ENCODE data around the gene NBDY. TPM values are rescaled to one million over a fixed set of nuclear protein-coding genes. Genes with fewer than 3 reads are reported as not detected.

Gene NBDY
- total RNA-seq, 2 donors from 2014 or later, result 64.2 to 83.5 TPM

- WGBS, 2 experiments (ENCODE audit: insufficient coverage in 1 of 2, insufficient read length in 1 of 2), result 94 to 100% methylated on average over 3 of the region's 3 CpGs
- H3K4me1 ChIP-seq (ENCODE audit: control insufficient read depth, insufficient read depth, low read length), result no peaks in the 10 kb centered on the region
- H3K27ac Mint-ChIP-seq, result no peak overlapping the region
Observed at GRCh38 chrX:56791456-56791855, 62.4 kb downstream of the NBDY start.

GRCh38 chrX:56792270-56793111 lies 63.4 kb downstream of the NBDY start:
- no peak for TF ChIP-seq CTCF (conservative IDR thresholded peaks at IDR 0.05)
- H3K36me3 Mint-ChIP-seq (ENCODE audit: low read depth), result peaks cover 12% of the 10 kb centered on the region
- Histone ChIP-seq H3K27ac (ENCODE audit: low read depth, low read length) (no peak overlapping the region), H3K4me1 (ENCODE audit: control insufficient read depth, insufficient read depth, low read length) (no peaks in the 10 kb centered on the region), H3K36me3 (ENCODE audit: control insufficient read depth, insufficient read depth, low read length) (no peaks in the 10 kb centered on the region), H3K9ac (ENCODE audit: extremely low read depth, low read length, poor library complexity, severe bottlenecking) (no peak overlapping the region), H3K9me3 (ENCODE audit: control insufficient read depth, low read length) (no peaks in the 10 kb centered on the region), H3K4me3 (ENCODE audit: low read length) (no peak overlapping the region), H3K27me3 (ENCODE audit: control insufficient read depth, insufficient read depth, low read length, poor library complexity, severe bottlenecking) (no peaks in the 10 kb centered on the region)
- peaks cover 85% of the 10 kb centered on the region for H3K9me3 Mint-ChIP-seq
- 94 to 100% methylated on average over 2 to 8 of the region's 8 CpGs for WGBS, 2 experiments (ENCODE audit: insufficient coverage in 1 of 2, insufficient read length in 1 of 2)
- peak; percentile 13 for DNase-seq
- no peaks in the 10 kb centered on the region for H3K27me3 Mint-ChIP-seq (ENCODE audit: insufficient read depth)
- peaks cover under 1% of the 10 kb centered on the region for H3K4me1 Mint-ChIP-seq
- no peak overlapping the region for H3K27ac Mint-ChIP-seq
- H3K4me3 Mint-ChIP-seq, result no peak overlapping the region

More at GRCh38 chrX:56791456-56791855, 62.4 kb downstream of the NBDY start:
- TF ChIP-seq CTCF (conservative IDR thresholded peaks at IDR 0.05), result no peak
- H3K27me3 ChIP-seq (ENCODE audit: control insufficient read depth, insufficient read depth, low read length, poor library complexity, severe bottlenecking), result no peaks in the 10 kb centered on the region
- H3K9ac ChIP-seq (ENCODE audit: extremely low read depth, low read length, poor library complexity, severe bottlenecking), result no peak overlapping the region
- Mint-ChIP-seq H3K4me3 (no peak overlapping the region), H3K9me3 (peaks cover 83% of the 10 kb centered on the region), H3K36me3 (ENCODE audit: low read depth) (peaks cover 17% of the 10 kb centered on the region), H3K27me3 (ENCODE audit: insufficient read depth) (no peaks in the 10 kb centered on the region), H3K4me1 (no peaks in the 10 kb centered on the region)
- no peak overlapping the region for H3K27ac ChIP-seq (ENCODE audit: low read depth, low read length)
- no peak overlapping the region for H3K4me3 ChIP-seq (ENCODE audit: low read length)
- no peaks in the 10 kb centered on the region for H3K9me3 ChIP-seq (ENCODE audit: control insufficient read depth, low read length)
- peaks cover 4% of the 10 kb centered on the region for H3K36me3 ChIP-seq (ENCODE audit: control insufficient read depth, insufficient read depth, low read length)
- peak; percentile 8 for DNase-seq

GRCh38 chrX:56793112-56793430 lies 64.0 kb downstream of the NBDY start:
- WGBS, 2 experiments (ENCODE audit: insufficient coverage in 1 of 2, insufficient read length in 1 of 2), result 94% methylated on average over 1 of the region's 1 CpG; no CpG with 5 or more reads in 1 of the 2 experiments
- Histone ChIP-seq H3K9ac (ENCODE audit: extremely low read depth, low read length, poor library complexity, severe bottlenecking) (no peak overlapping the region), H3K4me3 (ENCODE audit: low read length) (no peak overlapping the region), H3K27me3 (ENCODE audit: control insufficient read depth, insufficient read depth, low read length, poor library complexity, severe bottlenecking) (no peaks in the 10 kb centered on the region), H3K4me1 (ENCODE audit: control insufficient read depth, insufficient read depth, low read length) (no peaks in the 10 kb centered on the region), H3K9me3 (ENCODE audit: control insufficient read depth, low read length) (no peaks in the 10 kb centered on the region), H3K36me3 (ENCODE audit: control insufficient read depth, insufficient read depth, low read length) (no peaks in the 10 kb centered on the region), H3K27ac (ENCODE audit: low read depth, low read length) (no peak overlapping the region)
- Mint-ChIP-seq H3K4me1 (peaks cover 5% of the 10 kb centered on the region), H3K27ac (no peak overlapping the region), H3K36me3 (ENCODE audit: low read depth) (peaks cover 16% of the 10 kb centered on the region), H3K27me3 (ENCODE audit: insufficient read depth) (no peaks in the 10 kb centered on the region), H3K9me3 (peaks cover 85% of the 10 kb centered on the region), H3K4me3 (no peak overlapping the region)
- DNase-seq, result no peak
- no peak for TF ChIP-seq CTCF (conservative IDR thresholded peaks at IDR 0.05)
